Inflammatory macrophage treated with lipopolysaccharide for 1 hour (primary cell): Measurements from ENCODE around the gene ETS2.
A peak's percentile ranks its signal among the peaks of the same experiment; 100 is the strongest.

Experiments used
- DNase-seq, 2 donors: peaks; one replicate each; pipeline ENCODE4 v3.0.0-alpha.2; 2020 to 2022

The ETS2 gene

DNA sequence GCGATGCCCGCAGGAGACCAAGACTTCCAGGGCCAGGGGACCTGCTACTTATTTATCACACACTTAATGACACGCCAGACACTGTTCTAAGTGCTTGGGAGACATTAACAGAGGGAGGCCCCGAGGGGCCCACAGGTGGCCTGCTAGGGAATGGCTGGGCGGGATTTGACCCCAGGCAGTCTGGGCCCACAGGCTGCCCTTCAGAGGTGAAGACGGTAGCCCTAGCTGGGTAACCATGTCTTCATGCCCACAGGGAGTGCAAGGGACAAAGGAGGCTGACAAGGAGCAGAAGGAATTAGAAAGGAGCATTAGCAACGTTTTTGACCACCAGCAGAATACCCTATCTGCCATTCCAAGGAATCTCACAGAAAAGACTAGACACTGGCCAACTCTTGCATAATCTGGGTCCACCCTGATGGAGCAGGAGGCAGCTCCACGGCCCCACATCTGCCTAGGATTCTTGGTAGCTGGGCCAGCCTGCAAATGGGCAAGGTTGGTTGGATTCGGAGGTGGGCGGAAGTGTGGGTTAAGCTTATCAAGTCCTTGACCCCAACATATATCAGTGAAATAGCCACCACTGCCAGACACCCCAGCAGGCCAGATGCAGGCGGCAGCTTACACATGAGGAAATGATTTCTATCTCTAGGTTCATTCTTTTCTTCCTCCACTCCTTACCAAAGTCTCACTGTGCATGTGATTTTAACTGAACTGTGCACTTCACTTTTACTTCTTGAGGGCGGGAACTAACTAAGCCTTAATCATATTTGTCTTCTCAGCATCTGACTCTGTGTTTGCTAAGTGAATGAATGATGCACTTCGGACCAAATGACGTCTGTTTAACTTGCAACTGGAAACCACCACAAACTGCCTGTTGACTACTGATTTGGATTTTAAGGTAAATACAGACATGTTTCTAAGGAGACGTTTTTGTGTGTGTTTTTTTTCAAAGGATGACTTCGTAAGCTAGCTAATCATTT lies 3.4 kb upstream of the ETS2 start:
- no peak for DNase-seq

DNA sequence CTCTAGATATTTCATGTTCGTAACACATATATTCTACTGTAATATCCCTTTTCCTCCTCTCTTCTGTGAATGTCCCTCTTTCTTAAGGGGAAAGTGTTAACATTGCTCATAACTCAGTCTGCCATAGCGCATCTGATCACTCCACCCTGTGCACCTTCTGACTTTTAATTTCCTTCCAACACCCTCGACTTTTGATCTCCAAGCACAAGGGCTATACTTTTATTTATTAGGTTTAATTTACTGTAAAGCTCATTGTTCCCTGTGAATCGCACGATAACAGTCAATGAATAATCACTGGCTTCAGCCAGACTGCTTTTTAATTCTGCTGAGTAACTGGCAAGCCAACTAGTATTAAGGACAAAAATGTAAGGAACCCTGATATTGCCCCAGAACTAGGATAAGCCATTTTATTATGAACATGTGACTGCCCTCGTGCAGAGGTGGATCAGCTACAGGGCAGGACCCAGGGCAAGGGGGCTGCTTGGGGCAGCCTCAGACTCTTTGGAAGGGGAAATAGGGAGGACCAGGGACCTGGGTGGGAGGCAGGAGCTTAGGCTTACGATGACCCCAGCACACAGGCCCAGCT lies 2.6 kb upstream of the ETS2 start:
- DNase-seq, result no peak

DNA sequence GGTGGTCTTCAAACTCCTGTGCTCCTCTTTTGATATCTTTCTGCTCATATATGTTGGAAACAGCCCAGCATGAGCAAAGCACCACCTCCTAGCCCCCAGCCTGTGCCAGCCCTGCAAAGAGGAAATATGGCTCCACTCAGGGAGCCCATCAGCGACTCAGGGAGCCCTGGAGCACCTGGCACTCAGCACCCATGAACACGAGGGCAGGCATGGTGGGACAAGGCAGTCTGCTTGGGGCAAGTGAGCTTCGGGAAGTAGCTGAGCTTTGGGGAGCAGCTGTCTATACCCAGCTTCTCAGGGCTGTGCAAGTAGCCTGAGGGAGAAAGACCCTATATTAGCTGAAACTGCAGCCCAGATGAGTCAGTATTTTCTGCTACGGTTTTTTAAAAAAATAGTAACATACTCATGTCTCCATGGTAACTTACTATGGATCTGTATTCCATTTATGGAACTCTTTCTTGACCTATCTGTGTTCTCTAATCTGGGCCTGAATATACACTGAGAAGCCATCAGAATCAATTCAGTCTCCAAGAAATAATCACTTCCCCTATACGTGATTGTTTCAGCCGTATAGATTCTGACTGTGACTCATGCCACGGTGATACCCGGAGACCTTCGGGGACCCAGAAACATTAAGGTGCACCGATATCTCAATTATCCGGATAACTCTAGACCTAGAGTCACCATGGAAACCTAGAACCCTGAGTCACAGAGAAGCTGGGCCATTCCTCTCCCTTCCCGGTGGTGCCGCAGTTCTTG lies 1.5 kb upstream of the ETS2 start:
- no peak for DNase-seq

DNA sequence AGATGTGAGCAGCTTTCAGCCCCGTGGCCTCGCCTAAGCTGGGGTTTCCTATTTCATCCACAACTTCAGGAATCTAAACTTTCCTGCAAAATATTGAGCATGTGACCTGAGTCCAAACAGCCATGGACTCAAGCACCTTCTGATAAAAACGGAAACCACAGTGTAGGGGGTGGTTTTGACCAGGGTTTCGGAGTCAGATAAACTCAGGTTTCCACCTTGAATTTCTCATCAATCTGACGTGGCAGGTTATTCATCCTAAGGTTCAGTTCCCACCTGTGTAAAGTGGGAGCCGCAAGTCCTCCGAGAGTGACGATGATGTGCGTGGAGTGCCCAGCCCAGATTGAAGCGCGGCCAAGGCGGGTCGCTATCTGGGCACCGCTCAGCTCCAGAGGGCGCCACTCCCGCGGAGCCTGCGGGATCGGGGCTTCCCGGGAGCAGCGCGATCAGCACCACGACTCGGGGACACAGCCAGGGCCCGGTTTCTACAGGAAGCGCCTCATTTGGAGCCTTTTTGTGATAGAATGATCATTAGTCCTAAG lies 871 bp upstream of the ETS2 start:
- DNase-seq, result peak; percentile 55 to 59

DNA sequence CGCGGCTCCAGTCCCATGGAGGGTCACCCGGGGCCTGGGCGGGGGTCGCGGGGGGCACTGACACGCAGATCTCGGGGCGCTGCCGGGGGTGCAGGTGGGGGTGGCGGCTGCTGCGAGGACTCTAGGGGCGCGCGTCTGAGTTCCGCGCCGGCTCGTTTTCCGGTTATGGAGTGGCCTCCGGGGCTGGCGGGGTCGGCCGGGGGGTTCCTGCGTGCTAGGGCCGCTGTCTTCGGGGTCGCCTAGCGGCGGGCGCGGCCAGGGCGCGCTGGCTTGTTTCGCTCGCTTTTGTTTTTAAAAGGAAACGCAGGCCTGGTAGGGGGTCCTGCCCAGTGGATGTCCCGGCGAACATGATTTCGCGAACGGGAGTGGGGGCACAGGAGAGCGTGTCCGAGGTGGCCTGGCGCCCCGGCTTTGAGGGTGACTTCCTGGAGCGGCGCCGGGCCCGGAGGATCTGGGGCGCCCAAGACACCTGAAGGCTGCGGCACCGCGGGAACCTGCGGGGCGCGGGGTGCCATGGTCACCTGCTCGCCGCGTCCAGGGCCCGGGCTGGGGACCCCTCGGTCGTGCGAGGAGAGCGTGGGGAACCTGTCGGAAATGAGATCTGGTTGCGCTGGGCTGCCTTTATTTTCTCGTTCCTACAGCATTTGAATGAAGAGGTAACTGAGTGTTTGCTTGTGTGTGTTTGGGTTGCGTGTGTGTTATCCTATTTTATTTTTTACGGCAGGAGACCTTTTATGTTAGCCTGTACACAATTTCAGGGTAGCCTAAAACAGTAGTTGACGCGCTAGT lies 618 bp downstream of the ETS2 start:
- peak in 1 of 2 donors; percentile 40 for DNase-seq

DNA sequence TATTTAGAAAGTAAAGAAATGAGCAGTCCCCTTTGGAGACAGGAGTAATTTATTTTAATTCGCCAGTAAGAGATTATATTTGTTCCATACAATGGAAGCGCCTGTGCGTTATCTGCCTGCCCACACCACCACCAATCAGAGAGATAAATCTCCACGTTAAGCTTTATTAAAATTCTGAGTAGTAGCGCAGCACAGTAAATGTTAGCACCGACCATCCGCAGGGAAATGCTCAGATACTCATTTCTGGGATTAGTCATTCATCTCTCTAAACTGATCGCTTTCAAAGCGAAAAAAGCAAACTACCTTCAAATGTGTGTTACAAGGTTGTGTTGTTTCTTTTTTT lies 1.2 kb downstream of the ETS2 start:
- DNase-seq, result peak in 1 of 2 donors; percentile 37

DNA sequence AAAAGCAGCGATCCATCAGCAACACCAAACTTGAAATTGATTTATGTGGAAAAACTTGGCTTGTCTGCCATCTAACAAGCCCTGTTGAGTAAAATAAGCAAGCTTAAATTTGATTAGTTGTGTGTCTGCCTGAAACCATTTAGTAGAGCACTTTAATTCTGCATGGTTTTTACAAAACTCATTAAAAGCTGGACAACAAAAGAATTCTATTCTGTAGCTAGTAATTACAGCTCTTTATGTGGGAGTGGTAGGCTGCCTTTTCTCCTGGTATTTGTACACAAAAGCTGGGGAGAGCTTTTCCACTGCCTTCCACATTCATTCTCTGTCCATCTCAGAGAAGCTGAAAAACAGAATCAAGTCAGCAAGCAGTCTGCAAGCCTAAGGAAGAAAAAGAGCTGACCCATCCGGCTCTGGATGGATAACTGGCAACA lies 1.7 kb downstream of the ETS2 start:
- peak in 1 of 2 donors; percentile 33 for DNase-seq

DNA sequence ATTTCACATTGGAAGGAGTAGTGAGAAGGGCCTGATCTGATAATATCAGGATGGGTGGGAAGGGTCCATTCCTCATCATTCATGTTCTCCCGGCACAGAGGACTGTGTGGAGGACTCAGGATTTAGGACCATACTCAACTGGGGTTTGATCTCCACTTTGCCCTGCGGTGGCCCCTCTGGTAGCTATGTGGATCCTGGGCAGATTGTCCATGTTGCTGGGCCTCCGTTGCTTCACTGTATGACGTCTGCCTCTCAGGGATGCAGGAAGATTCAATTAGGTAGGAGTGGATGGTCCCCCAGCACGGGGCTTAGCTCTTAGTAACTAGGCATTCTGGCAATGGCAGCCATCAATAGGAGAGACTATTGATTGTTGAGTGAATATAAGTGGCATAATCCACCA lies 2.3 kb downstream of the ETS2 start:
- DNase-seq, result no peak

DNA sequence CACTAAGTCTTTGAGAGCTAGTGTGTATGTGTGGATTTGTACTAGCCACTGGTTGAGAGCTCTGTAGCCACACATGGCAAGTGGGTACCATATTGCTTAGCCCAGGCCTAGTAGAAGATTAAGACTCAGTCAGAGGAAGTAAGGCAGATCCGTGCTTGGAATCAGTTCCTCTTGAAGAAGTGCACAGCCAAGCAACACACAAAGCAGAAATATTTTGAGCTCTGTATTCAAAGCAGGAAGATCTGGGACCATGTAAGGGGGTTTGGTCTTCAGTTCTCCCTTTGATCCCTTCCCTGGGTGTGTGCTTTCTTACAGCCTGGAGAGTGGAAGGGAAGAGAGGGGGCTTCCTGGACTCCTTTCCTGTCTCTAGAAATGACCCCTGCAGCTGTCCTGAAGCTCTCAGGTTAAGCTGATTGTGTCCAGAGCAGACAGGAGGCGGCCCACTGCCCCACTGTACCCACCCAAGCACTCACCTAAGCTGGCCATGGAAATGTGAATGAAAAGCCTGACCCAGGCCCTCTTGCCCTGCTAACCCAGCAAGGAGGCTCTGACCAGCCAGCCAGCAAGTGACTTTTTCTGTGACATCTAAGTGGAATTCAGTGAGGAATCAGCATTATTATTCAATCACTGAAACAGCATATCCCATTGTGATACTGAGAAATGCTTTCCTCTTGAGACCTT lies 3.6 kb downstream of the ETS2 start:
- DNase-seq, result peak; percentile 69 to 73

DNA sequence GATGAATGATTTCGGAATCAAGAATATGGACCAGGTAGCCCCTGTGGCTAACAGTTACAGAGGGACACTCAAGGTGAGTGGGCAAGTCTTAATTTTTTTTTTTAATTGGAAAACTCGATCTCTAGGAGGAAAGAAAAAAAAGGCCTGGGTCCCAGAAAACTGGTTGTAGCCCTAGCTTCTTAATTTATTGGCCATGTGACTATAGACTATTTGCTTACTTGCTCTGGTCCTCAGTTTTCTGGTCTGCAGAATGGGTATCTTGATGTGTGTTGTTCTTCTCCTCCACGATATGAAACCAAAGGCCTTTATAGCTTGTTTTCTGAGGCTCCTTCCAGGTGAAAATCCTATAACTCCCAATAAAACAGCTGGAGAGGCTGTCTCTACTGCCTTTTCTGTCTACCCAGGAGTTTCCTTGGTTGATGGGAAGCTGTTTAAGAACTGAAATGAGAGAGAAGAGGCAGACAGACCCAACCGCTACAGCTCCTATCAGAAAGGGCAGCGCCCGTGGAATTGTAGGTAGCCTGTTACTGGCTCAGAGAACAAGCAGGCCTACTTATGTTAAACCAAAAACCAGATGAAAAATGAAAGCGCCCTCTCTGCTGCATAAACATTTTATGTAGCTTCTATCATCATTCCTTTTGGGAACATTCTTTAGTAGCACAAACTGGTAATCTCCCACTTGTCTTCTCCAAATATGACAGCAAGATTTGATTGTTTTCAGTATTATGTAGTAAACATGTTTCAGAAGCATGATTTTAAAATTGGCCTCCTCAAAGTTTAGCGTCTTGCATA lies 4.5 kb downstream of the ETS2 start:
- no peak for DNase-seq

DNA sequence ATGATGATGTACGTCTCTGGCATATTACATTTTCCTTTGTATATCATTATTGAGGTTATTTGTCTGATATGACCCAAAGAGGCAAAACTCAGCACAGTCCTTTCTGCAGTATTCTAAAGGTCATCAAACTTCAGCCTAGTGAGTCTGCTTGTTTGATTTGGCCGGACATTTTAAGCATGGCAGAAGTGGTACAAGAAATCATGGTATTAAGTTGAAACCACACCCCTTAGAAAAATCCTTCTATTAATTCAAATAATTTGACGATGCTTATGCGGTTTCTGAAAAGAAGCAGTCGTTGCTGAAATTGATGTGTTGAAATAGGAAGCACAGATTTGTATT lies 5.1 kb downstream of the ETS2 start:
- no peak for DNase-seq

DNA sequence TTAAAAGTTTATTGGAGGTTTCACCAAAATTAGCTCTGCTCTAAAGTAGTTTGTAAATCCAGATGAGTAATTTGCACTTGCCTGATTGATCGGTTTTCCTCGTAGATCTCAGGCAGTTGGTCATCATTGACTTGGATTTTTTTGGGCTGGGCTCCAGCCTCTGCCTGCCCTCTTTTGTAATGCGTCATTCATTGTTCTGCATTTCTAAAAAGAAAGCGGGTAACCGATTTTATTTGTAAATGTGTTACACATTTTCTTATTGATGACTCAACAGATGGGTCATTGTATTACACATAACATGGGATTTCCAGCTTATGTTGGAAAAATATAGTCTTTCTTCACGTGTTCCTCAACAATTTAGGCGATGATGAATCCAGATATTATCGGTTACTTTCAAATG lies 5.5 kb downstream of the ETS2 start:
- DNase-seq, result peak; percentile 92 to 95

DNA sequence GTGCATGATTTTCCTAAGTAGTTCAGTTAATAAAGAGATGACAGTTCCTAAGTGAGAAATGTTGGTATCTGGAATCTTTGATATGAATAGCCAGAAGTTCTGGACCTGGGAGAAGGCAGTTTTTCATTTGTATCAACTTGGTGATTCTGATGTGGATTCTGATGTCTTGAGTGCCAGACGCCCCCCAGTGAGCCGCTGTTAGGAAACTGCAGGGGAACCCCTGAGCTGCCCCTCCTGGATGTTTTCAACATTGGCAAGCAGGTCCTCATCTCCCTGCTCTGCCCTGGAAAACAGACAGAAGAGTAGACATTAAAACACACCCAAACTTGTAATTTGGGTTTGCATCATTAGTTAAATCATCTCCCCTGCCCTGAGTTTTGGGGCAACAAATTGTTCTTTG lies 7.4 kb downstream of the ETS2 start:
- no peak for DNase-seq

DNA sequence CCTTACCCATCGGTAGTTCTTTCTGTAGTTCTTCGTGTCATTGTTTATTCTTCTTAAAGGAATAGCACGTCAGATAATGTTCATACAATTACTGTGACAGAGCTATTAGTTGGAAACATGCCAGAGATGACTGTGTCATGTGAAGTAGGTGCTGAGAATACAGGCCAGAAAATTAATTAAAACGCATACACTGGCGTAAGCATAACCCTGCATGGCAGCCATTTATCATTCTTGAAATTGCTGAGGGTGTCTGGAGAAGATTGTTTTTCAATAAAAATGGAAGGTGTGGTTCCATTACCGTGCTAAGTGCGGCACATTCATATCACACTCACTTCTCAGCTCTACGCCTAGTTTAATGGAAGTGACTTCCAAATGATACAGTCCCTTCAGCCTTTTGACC lies 7.8 kb downstream of the ETS2 start:
- DNase-seq, result no peak

DNA sequence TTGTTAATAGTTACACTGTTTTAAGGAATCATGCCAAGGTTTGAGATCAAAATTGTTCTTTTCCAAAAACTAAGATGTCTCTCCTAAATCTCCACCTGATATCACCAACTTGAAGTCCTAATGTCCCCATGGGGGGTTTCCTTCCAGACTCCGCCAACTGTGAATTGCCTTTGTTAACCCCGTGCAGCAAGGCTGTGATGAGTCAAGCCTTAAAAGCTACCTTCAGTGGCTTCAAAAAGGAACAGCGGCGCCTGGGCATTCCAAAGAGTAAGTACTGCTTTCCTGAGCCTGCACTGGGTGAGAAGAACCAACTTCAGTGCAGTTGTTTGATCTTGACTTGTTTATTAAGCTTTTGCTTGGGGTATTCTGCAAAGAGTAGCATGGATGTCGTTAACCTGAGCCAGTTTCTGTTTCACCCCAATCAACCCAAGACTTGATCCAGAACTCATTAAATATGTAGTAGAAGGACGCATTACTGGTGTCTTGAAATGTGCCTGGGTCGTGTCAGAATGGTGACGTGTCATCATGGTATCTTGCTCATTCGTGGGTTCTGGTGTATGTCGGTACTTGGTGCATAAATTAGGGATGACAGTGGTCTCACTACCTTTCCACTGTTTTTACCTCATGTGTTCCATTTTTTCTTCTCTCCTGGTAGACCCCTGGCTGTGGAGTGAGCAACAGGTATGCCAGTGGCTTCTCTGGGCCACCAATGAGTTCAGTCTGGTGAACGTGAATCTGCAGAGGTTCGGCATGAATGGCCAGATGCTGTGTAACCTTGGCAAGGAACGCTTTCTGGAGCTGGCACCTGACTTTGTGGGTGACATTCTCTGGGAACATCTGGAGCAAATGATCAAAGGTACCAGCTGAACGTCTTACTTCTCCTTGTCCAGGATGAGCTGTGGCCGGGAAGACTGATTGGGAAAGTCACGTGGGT lies 8.7 kb downstream of the ETS2 start:
- DNase-seq, result no peak

DNA sequence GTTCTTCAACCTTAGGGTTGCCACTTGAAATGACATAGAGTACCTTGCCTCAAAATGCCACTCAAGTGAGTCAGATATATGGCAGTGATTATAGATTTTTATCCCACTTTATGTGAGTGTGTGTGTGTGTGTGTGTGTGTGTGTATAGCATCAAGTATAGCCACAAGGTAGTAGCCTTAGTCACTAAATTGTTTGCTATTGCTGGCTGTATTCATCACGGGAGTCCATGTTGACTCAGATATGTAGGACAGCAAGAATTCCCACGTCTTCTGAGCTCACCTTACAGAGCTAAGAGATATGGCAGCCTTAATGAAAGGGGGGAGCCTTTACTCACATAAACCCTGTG lies 9.3 kb downstream of the ETS2 start:
- no peak for DNase-seq

DNA sequence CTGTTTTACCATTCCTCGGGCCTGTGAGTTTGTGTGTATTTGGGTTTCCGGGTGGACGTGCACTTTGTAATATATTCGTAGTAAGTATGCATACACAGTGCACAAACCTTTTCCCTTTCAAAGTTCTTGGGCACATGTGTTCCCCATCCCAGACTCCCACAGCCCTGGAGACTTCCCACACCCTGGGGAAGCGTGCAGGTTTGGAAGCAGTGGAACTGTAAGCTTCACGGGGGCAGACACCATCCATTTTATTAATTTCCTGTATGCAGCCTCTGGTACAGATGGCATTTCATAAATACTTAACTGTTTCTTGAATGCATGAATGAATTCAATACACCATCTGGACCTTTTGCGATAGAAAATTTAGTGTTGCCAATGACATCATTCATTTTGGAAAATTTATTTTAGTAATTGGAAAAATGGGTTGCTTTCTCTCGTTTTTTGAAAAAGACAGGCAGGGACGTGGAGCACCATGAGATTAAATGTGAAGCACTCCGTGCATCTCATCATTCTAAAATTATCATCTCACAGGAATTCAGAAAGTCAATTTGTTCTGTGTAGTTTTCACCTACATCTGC lies 10.8 kb downstream of the ETS2 start:
- no peak for DNase-seq

DNA sequence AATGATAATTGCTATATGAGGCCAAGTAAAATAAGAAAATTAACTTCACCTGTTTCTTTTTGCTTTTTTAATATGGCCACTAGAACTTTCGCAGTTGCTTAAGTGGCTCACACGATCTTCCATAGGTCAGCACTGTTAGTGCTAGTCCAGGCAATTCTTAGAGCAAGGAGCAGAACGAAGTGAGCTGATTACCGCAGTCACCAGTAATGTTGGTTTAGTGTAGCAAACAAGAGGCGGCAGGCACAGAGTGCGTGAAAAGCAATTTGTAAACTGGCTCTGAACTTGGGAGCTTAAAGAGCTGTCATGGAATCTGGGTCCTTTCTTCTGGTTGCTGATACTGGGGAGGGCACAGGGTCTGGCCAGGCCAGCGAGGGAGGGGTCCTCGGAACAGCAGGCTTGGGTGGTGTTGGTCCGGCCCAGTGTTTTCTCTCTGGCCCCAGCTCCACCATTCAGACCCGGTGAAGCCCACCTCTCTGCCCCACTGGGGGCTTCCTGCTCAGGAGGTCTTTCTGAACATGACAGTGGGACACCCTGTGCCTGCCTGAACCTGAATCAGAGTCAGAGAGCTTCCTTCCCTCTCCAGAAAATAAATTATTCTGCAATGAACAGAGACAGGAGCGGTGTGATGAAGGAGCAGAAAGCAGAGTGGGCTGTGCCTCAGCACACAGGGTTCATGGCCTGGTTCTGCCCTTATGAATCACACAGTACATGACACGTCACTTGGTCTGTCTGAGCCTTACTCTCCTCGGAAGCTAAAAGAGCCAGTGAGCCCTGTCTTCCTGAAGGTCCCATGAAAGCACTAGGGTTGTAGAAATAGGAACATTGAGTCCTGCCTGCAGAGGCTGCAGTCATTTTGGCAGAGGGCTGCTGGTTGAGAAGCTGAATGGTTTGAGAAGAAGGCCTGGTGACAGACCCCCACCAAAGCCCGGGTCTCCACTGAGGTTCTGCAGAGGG lies 11.9 kb downstream of the ETS2 start:
- DNase-seq, result peak; percentile 67 to 80

DNA sequence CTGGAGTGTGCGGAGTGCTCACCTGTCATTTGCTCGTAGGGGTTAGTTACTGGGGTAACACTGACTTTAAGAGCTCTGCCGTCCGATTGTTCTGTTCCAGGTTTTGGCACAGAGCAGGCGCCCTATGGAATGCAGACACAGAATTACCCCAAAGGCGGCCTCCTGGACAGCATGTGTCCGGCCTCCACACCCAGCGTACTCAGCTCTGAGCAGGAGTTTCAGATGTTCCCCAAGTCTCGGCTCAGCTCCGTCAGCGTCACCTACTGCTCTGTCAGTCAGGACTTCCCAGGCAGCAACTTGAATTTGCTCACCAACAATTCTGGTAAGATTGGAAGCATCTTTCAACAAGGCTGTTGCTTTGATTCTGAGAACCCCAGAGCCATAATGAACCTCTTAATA lies 12.6 kb downstream of the ETS2 start:
- DNase-seq, result no peak
